PC-9 (cell line): ENCODE results near the gene RALGAPA2. TPM values are rescaled to one million over a fixed set of nuclear protein-coding genes. Genes with fewer than 3 reads are reported as not detected.

Source experiments
- BruUV-seq: library from RNA; stranded (reverse); fragments of 400-500 nt; replicated peaks from 2 replicates; lab custom pipeline; 2021; lab: Mats Ljungman, UMichigan
- CTCF ChIA-PET: fragments of 300-600 bp; sonication (Branson Sonifier 250); formaldehyde crosslinking; loops from one replicate; lab custom pipeline; 2022; ENCODE audit warnings: antibody characterized with exemption; lab: Charles Lee
- POLR2A ChIA-PET: fragments of 300-600 bp; sonication (Branson Sonifier 250); formaldehyde crosslinking; loops from one replicate; lab custom pipeline; 2022; ENCODE audit warnings: antibody characterized with exemption; ENCODE audit not compliant: unreplicated experiment; lab: Charles Lee
- DNase-seq, 2 experiments: peaks; one replicate each; pipeline versions ENCODE4 v3.0.0 to v3.0.0-alpha.2; 2015 to 2022; ENCODE audit warnings: mixed read lengths in 1 of 2
- H2AFZ ChIP-seq: fragments of 200-600 bp; sonication (generic); 2 replicates; pipeline ENCODE4 v1.8.1; 2017; ENCODE audit warnings: antibody characterized with exemption
- H3F3A ChIP-seq: fragments of 200-600 bp; sonication (generic); 2 replicates; pipeline ENCODE4 v1.8.1; 2017; ENCODE audit warnings: antibody characterized with exemption, mild to moderate bottlenecking, low read depth; ENCODE audit not compliant: insufficient read depth
- H3K27ac ChIP-seq: fragments of 200-600 bp; sonication (generic); 2 replicates; pipeline ENCODE4 v1.6.1; 2016; ENCODE audit warnings: mixed run types
- H3K27me3 ChIP-seq: fragments of 200-600 bp; sonication (generic); 2 replicates; pipeline ENCODE4 v1.6.1; 2016; ENCODE audit warnings: low read depth, mixed run types; ENCODE audit not compliant: insufficient read depth
- H3K36me3 ChIP-seq: fragments of 200-600 bp; sonication (generic); 2 replicates; pipeline ENCODE4 v1.6.1; 2016; ENCODE audit warnings: low read depth, mixed run types
- H3K4me1 ChIP-seq: fragments of 200-600 bp; sonication (generic); replicated peaks from 2 replicates; pipeline ENCODE4 v1.6.1; 2016; ENCODE audit warnings: mixed run types; ENCODE audit not compliant: insufficient read depth
- H3K4me2 ChIP-seq: fragments of 200-600 bp; sonication (generic); 2 replicates; pipeline ENCODE4 v1.6.1; 2017; ENCODE audit warnings: mixed run types
- H3K4me3 ChIP-seq: fragments of 200-600 bp; sonication (generic); 2 replicates; pipeline ENCODE4 v1.6.1; 2016; ENCODE audit warnings: mixed run types
- H3K79me2 ChIP-seq: fragments of 200-600 bp; sonication (generic); 2 replicates; pipeline ENCODE4 v1.6.1; 2017; ENCODE audit warnings: low read depth, mixed run types
- H3K9me2 ChIP-seq: fragments of 200-600 bp; sonication (generic); 2 replicates; pipeline ENCODE4 v1.8.1; 2017; ENCODE audit warnings: mild to moderate bottlenecking; ENCODE audit not compliant: insufficient read depth
- H3K9me3 ChIP-seq: fragments of 200-600 bp; sonication (generic); 2 replicates; pipeline ENCODE4 v1.8.1; 2016; ENCODE audit warnings: low read depth; ENCODE audit not compliant: insufficient read depth
- H4K20me1 ChIP-seq: fragments of 200-600 bp; sonication (generic); 2 replicates; pipeline ENCODE4 v1.8.1; 2017; ENCODE audit not compliant: insufficient read depth
- CTCF ChIP-seq: fragments of 200-600 bp; sonication (generic); conservative IDR thresholded peaks from 2 replicates; pipeline ENCODE4 v1.6.1; 2017; ENCODE audit warnings: mixed run types, antibody characterized with exemption, mild to moderate bottlenecking, moderate library complexity
- EZH2 ChIP-seq: fragments of 200-600 bp; sonication (generic); IDR thresholded peaks from 2 replicates; pipeline ENCODE4 v1.8.0; 2017; ENCODE audit warnings: antibody characterized with exemption, low read depth
- intact Hi-C: fragments of 100-400 bp; cut with micrococcal nuclease; formaldehyde crosslinking; loops from one replicate; pipeline ENCODE4 v1.10.0; 2022; ENCODE audit not compliant: unreplicated experiment
- total RNA-seq: library from RNA; stranded (reverse); gene quantifications from 2 replicates; pipeline ENCODE4 v1.2.3, GENCODE V29; 2021

The RALGAPA2 gene
- total RNA-seq, 1 experiment from 2014 or later, result 28.7 TPM

- Histone ChIP-seq H3F3A (no peaks in the 10 kb centered on the region), H4K20me1 (no peaks in the 10 kb centered on the region), H3K79me2 (no peaks in the 10 kb centered on the region), H3K4me1 (no peaks in the 10 kb centered on the region), H2AFZ (no peak overlapping the region), H3K4me2 (no peak overlapping the region), H3K4me3 (no peak overlapping the region), H3K9me2 (no peaks in the 10 kb centered on the region), H3K27me3 (no peaks in the 10 kb centered on the region), H3K36me3 (no peaks in the 10 kb centered on the region), H3K9me3 (no peaks in the 10 kb centered on the region), H3K27ac (no peak overlapping the region)
- intact Hi-C loops, result no loop called here
- ChIA-PET CTCF (no interaction called here), POLR2A (no interaction called here)
- no peak for DNase-seq
- no TSS peak for BruUV-seq
- TF ChIP-seq CTCF (no peak), EZH2 (no peak)
Measured at GRCh38 chr20:20404633-20405032, 307.8 kb downstream of the RALGAPA2 start.

GRCh38 chr20:20401991-20402390 is 310.5 kb downstream of the RALGAPA2 start:
- no peaks in the 10 kb centered on the region for H3F3A ChIP-seq
- no peak overlapping the region for H3K27ac ChIP-seq
- H3K27me3 ChIP-seq, result no peaks in the 10 kb centered on the region
- H3K79me2 ChIP-seq, result no peaks in the 10 kb centered on the region
- no peaks in the 10 kb centered on the region for H3K9me3 ChIP-seq
- DNase-seq, result no peak
- H3K9me2 ChIP-seq, result no peaks in the 10 kb centered on the region
- H2AFZ ChIP-seq, result no peak overlapping the region
- no peak overlapping the region for H3K4me2 ChIP-seq
- no peak overlapping the region for H3K4me3 ChIP-seq
- no TSS peak for BruUV-seq
- intact Hi-C loops, result no loop called here
- ChIA-PET POLR2A (no interaction called here), CTCF (no interaction called here)
- H3K36me3 ChIP-seq, result no peaks in the 10 kb centered on the region
- no peaks in the 10 kb centered on the region for H3K4me1 ChIP-seq
- TF ChIP-seq EZH2, result no peak
- no peak for TF ChIP-seq CTCF
- H4K20me1 ChIP-seq, result no peaks in the 10 kb centered on the region

- H3K4me1 ChIP-seq, result no peaks in the 10 kb centered on the region
- no peak overlapping the region for H3K4me3 ChIP-seq
- H2AFZ ChIP-seq, result no peak overlapping the region
- H3K27ac ChIP-seq, result no peak overlapping the region
- no peaks in the 10 kb centered on the region for H3F3A ChIP-seq
- ChIA-PET CTCF (no interaction called here), POLR2A (no interaction called here)
- TF ChIP-seq EZH2 (no peak), CTCF (no peak)
- H4K20me1 ChIP-seq, result no peaks in the 10 kb centered on the region
- intact Hi-C loops, result no loop called here
- DNase-seq, result no peak
- H3K36me3 ChIP-seq, result no peaks in the 10 kb centered on the region
- H3K4me2 ChIP-seq, result no peak overlapping the region
- H3K79me2 ChIP-seq, result no peaks in the 10 kb centered on the region
- no peaks in the 10 kb centered on the region for H3K9me2 ChIP-seq
- H3K9me3 ChIP-seq, result no peaks in the 10 kb centered on the region
- H3K27me3 ChIP-seq, result no peaks in the 10 kb centered on the region
- no TSS peak for BruUV-seq
Measured at GRCh38 chr20:20399531-20400500, 312.6 kb downstream of the RALGAPA2 start.
